H9 (cell line): Measurements from ENCODE around the gene PTPRC. TPM values are rescaled to one million over a fixed set of nuclear protein-coding genes. Genes with fewer than 3 reads are reported as not detected.

Experiments used
- DNase-seq: peaks from one replicate; pipeline ENCODE4 v3.0.0-alpha.2; 2017
- H2AFZ ChIP-seq: one replicate; pipeline ENCODE4 v1.6.1; 2013; ENCODE audit warnings: mild to moderate bottlenecking, low read length, control low read depth, moderate library complexity
- H2AK5ac ChIP-seq: 2 replicates; pipeline ENCODE4 v1.6.1; 2013; ENCODE audit warnings: low read length, control low read depth, mixed read lengths; ENCODE audit not compliant: insufficient read length
- H2BK120ac ChIP-seq: one replicate; pipeline ENCODE4 v1.6.1; 2013; ENCODE audit warnings: low read depth, mild to moderate bottlenecking, low read length, control low read depth, inconsistent platforms; ENCODE audit not compliant: poor library complexity, severe bottlenecking
- H2BK12ac ChIP-seq: 2 replicates; pipeline ENCODE4 v1.6.1; 2013; ENCODE audit warnings: low read length, control low read depth, mixed read lengths, low read depth; ENCODE audit not compliant: insufficient read length
- H2BK15ac ChIP-seq: 2 replicates; pipeline ENCODE4 v1.6.1; 2013; ENCODE audit warnings: low read depth, low read length, control low read depth
- H2BK20ac ChIP-seq: one replicate; pipeline ENCODE4 v1.6.1; 2013; ENCODE audit warnings: low read depth, mild to moderate bottlenecking, low read length, control low read depth, inconsistent platforms; ENCODE audit not compliant: poor library complexity, severe bottlenecking
- H2BK5ac ChIP-seq: 2 replicates; pipeline ENCODE4 v1.6.1; 2013; ENCODE audit warnings: low read length, control low read depth, mixed read lengths; ENCODE audit not compliant: insufficient read length
- H3K14ac ChIP-seq: 2 replicates; pipeline ENCODE4 v1.6.1; 2013; ENCODE audit warnings: low read length, control low read depth; ENCODE audit not compliant: insufficient read depth
- H3K18ac ChIP-seq: 2 replicates; pipeline ENCODE4 v1.6.1; 2013; ENCODE audit warnings: low read depth, mild to moderate bottlenecking, mixed read lengths, low read length, control low read depth; ENCODE audit not compliant: insufficient read length
- H3K23ac ChIP-seq: 2 replicates; pipeline ENCODE4 v1.6.1; 2013; ENCODE audit warnings: low read length, control low read depth, mixed read lengths, low read depth; ENCODE audit not compliant: insufficient read length
- H3K23me2 ChIP-seq: 2 replicates; pipeline ENCODE4 v1.6.1; 2013; ENCODE audit warnings: low read depth, mild to moderate bottlenecking, mixed read lengths, low read length, control low read depth; ENCODE audit not compliant: insufficient read length, poor library complexity, severe bottlenecking
- H3K27ac ChIP-seq: 2 replicates; pipeline ENCODE4 v1.5.1; 2013; ENCODE audit warnings: low read length, control low read depth, mixed read lengths, low read depth; ENCODE audit not compliant: insufficient read length
- H3K27me3 ChIP-seq: 2 replicates; pipeline ENCODE4 v1.6.1; 2013; ENCODE audit warnings: low read length, control low read depth, inconsistent platforms; ENCODE audit not compliant: insufficient read depth
- H3K4ac ChIP-seq: 2 replicates; pipeline ENCODE4 v1.6.1; 2013; ENCODE audit warnings: low read depth, mild to moderate bottlenecking, control low read depth, inconsistent platforms, low read length, moderate library complexity
- H3K4me1 ChIP-seq: 2 replicates; pipeline ENCODE4 v1.6.1; 2013; ENCODE audit warnings: low read length, control low read depth, inconsistent platforms; ENCODE audit not compliant: insufficient read depth
- H3K4me2 ChIP-seq: 2 replicates; pipeline ENCODE4 v1.6.1; 2013; ENCODE audit warnings: low read length, control low read depth, mixed read lengths; ENCODE audit not compliant: insufficient read length, insufficient read depth
- H3K56ac ChIP-seq: 2 replicates; pipeline ENCODE4 v1.6.1; 2013; ENCODE audit warnings: low read depth, mild to moderate bottlenecking, mixed read lengths, low read length, control low read depth; ENCODE audit not compliant: insufficient read length
- H3K79me1 ChIP-seq: 2 replicates; pipeline ENCODE4 v1.6.1; 2013; ENCODE audit warnings: low read depth, mild to moderate bottlenecking, moderate library complexity, low read length, control low read depth, inconsistent platforms; ENCODE audit not compliant: insufficient read depth, poor library complexity, severe bottlenecking
- H3K79me2 ChIP-seq: 2 replicates; pipeline ENCODE4 v1.6.1; 2013; ENCODE audit warnings: low read length, control low read depth, inconsistent platforms; ENCODE audit not compliant: insufficient read depth
- H3K9ac ChIP-seq: 2 replicates; pipeline ENCODE4 v1.6.1; 2013; ENCODE audit warnings: low read length, control low read depth, mixed read lengths; ENCODE audit not compliant: insufficient read length; ENCODE audit errors: extremely low read depth
- H3K9me3 ChIP-seq: one replicate; pipeline ENCODE4 v1.6.1; 2013; ENCODE audit warnings: low read depth, low read length, inconsistent platforms; ENCODE audit not compliant: control insufficient read depth
- H3T11ph ChIP-seq: one replicate; pipeline ENCODE4 v1.6.1; 2013; ENCODE audit warnings: mild to moderate bottlenecking, low read length, control low read depth, inconsistent platforms
- H4K20me1 ChIP-seq: one replicate; pipeline ENCODE4 v1.6.1; 2013; ENCODE audit not compliant: control insufficient read depth, insufficient read length, insufficient read depth
- H4K5ac ChIP-seq: 2 replicates; pipeline ENCODE4 v1.6.1; 2013; ENCODE audit warnings: low read depth, mild to moderate bottlenecking, mixed read lengths, low read length, control low read depth; ENCODE audit not compliant: insufficient read length
- H4K8ac ChIP-seq: replicated peaks from 2 replicates; pipeline ENCODE4 v1.6.1; 2013; ENCODE audit warnings: low read length, control low read depth, mixed read lengths, low read depth; ENCODE audit not compliant: insufficient read length
- H4K91ac ChIP-seq: 2 replicates; pipeline ENCODE4 v1.6.1; 2013; ENCODE audit warnings: low read depth, mild to moderate bottlenecking, moderate library complexity, mixed read lengths, low read length, control low read depth; ENCODE audit not compliant: insufficient read length
- H3K27ac Mint-ChIP-seq, 3 experiments: 2 replicates in 2 of 3; 3 replicates in 1 of 3; pipeline ENCODE4 v1.8.0; 2020 to 2021; ENCODE audit warnings: mixed read lengths in 3 of 3, mild to moderate bottlenecking in 1 of 3, moderate library complexity in 1 of 3
- H3K27me3 Mint-ChIP-seq: 2 replicates; pipeline ENCODE4 v1.8.0; 2021; ENCODE audit warnings: low read depth, mild to moderate bottlenecking, moderate library complexity, mixed read lengths
- H3K36me3 Mint-ChIP-seq, 3 experiments: 2 replicates in 2 of 3; 3 replicates in 1 of 3; pipeline ENCODE4 v1.8.0; 2020 to 2021; ENCODE audit warnings: low read depth in 3 of 3, mixed read lengths in 3 of 3; ENCODE audit not compliant: insufficient read depth in 1 of 3
- H3K4me1 Mint-ChIP-seq, 2 experiments: 2 replicates each; pipeline ENCODE4 v1.8.0; 2020; ENCODE audit warnings: mixed read lengths in 2 of 2
- H3K4me3 Mint-ChIP-seq, 2 experiments: 2 replicates in 1 of 2; 3 replicates in 1 of 2; pipeline ENCODE4 v1.8.0; 2020 to 2021; ENCODE audit warnings: mild to moderate bottlenecking in 2 of 2, mixed read lengths in 2 of 2, moderate library complexity in 1 of 2
- H3K9me3 Mint-ChIP-seq, 2 experiments: 2 replicates in 1 of 2; 3 replicates in 1 of 2; pipeline ENCODE4 v1.8.0; 2020; ENCODE audit warnings: mild to moderate bottlenecking in 2 of 2, mixed read lengths in 2 of 2, moderate library complexity in 1 of 2
- CTCF ChIP-seq: fragments of 200-600 bp; sonication (generic); conservative IDR thresholded peaks from 3 replicates; pipeline ENCODE4 v1.8.0; 2021; ENCODE audit warnings: antibody characterized with exemption, mild to moderate bottlenecking
- WGBS: extraction: QIAGEN DNeasy Blood & Tissue Kit; methylation state at CpG from one replicate; pipeline ENCODE4 v1.1.7; 2013; ENCODE audit warnings: missing lambda C conversion rate, low lambda C conversion rate, mixed read lengths; ENCODE audit not compliant: insufficient read length; ENCODE audit errors: extremely low coverage; 5-methylcytosine and 5-hydroxymethylcytosine counted together
- total RNA-seq: library from RNA; stranded (reverse); gene quantifications from 2 replicates; pipeline ENCODE4 v1.2.1, GENCODE V29; 2021

Gene PTPRC
- total RNA-seq, 1 experiment from 2014 or later = not detected

- H4K5ac ChIP-seq = no peak overlapping the region
- no peaks in the 10 kb centered on the region for H3K4me1 ChIP-seq
- no peak overlapping the region for H2BK20ac ChIP-seq
- no peak overlapping the region for H2AK5ac ChIP-seq
- no peak overlapping the region for H3K23ac ChIP-seq
- H3K18ac ChIP-seq = no peak overlapping the region
- no peaks in the 10 kb centered on the region for H4K20me1 ChIP-seq
- Mint-ChIP-seq H3K4me3 (no peak overlapping the region), H3K9me3 (no peaks in the 10 kb centered on the region), H3K4me1 (no peaks in the 10 kb centered on the region), H3K27me3 (no peaks in the 10 kb centered on the region), H3K36me3 (no peaks in the 10 kb centered on the region), H3K27ac (no peak overlapping the region)
- no peaks in the 10 kb centered on the region for H3K27me3 ChIP-seq
- no peaks in the 10 kb centered on the region; the same call in 1 of the 2 replicates for H3K79me2 ChIP-seq
- no peak overlapping the region for H3K14ac ChIP-seq
- no peak overlapping the region for H2BK120ac ChIP-seq
- no peak overlapping the region for H4K8ac ChIP-seq
- no CpG with 5 or more reads among the region's 1 CpG for WGBS
- no peak overlapping the region for H2BK5ac ChIP-seq
- H4K91ac ChIP-seq = no peak overlapping the region
- H3K56ac ChIP-seq = no peak overlapping the region
- TF ChIP-seq CTCF = no peak
- H3K9ac ChIP-seq = no peak overlapping the region
- no peak overlapping the region for H3K4ac ChIP-seq
- no peak overlapping the region for H3K27ac ChIP-seq
- H3K4me2 ChIP-seq = no peak overlapping the region
- no peak overlapping the region for H2AFZ ChIP-seq
- H3T11ph ChIP-seq = no peak overlapping the region
- no peak overlapping the region for H2BK15ac ChIP-seq
- no peaks in the 10 kb centered on the region for H3K23me2 ChIP-seq
- no peaks in the 10 kb centered on the region for H3K9me3 ChIP-seq
- no peak overlapping the region for H2BK12ac ChIP-seq
- H3K79me1 ChIP-seq = no peaks in the 10 kb centered on the region
- DNase-seq = no peak
These were observed 863 bp upstream of the PTPRC start for GRCh38 chr1:198637916-198638437.
